Tibial artery (tissue), 4 donors: ENCODE data around the gene SV2A.
"Not testable (repeated sequence)": the region's sequence is repeated elsewhere in the genome, so short reads cannot be mapped to it uniquely, and the experiment has no call there.

Experiments
- DNase-seq, 2 donors: peaks; one replicate each; pipeline ENCODE4 v3.0.0-alpha.2; 2019
- H3K27ac ChIP-seq, 2 donors: fragments of 200-600 bp; sonication (generic) in 1 of 2; 1 replicate in 1 of 2; 2 replicates in 1 of 2; pipeline ENCODE4 v1.5.1; 2018 to 2019; ENCODE audit warnings: mild to moderate bottlenecking in 1 of 2
- H3K27me3 ChIP-seq, 2 donors: fragments of 200-600 bp; sonication (generic) in 1 of 2; one replicate each; pipeline versions ENCODE4 v1.5.1 to v1.6.0; 2016 to 2019
- H3K36me3 ChIP-seq, 3 donors: fragments of 200-600 bp; sonication (generic) in 2 of 3; one replicate each; pipeline ENCODE4 v1.5.1; 2016 to 2019; ENCODE audit warnings: mild to moderate bottlenecking in 2 of 3
- H3K4me1 ChIP-seq, 4 donors: fragments of 200-600 bp; sonication (generic) in 2 of 4; 1 replicate in 3 of 4; 2 replicates in 1 of 4; pipeline ENCODE4 v1.5.1; 2016 to 2019
- H3K4me3 ChIP-seq, 2 donors: fragments of 200-600 bp; sonication (generic) in 1 of 2; 1 replicate in 1 of 2; 2 replicates in 1 of 2; pipeline ENCODE4 v1.5.1; 2018 to 2019; ENCODE audit warnings: mild to moderate bottlenecking in 2 of 2
- H3K9me3 ChIP-seq, 3 donors: fragments of 200-600 bp; sonication (generic) in 1 of 3; one replicate each; pipeline ENCODE4 v1.5.1; 2016 to 2019
- CTCF ChIP-seq, 2 experiments: fragments of 200-600 bp in 1 of 2; fragments of 450-650 bp in 1 of 2; IDR thresholded peaks; one replicate each; pipeline ENCODE4 v1.5.1; 2017 to 2019; ENCODE audit warnings: antibody characterized with exemption in 2 of 2, mild to moderate bottlenecking in 1 of 2, moderate library complexity in 1 of 2
- intact Hi-C: fragments of 100-400 bp; cut with DNase I; formaldehyde crosslinking; loops from one replicate; pipeline ENCODE4 v1.15.0; 2023; ENCODE audit warnings: low total_unique reads

Gene SV2A

DNA sequence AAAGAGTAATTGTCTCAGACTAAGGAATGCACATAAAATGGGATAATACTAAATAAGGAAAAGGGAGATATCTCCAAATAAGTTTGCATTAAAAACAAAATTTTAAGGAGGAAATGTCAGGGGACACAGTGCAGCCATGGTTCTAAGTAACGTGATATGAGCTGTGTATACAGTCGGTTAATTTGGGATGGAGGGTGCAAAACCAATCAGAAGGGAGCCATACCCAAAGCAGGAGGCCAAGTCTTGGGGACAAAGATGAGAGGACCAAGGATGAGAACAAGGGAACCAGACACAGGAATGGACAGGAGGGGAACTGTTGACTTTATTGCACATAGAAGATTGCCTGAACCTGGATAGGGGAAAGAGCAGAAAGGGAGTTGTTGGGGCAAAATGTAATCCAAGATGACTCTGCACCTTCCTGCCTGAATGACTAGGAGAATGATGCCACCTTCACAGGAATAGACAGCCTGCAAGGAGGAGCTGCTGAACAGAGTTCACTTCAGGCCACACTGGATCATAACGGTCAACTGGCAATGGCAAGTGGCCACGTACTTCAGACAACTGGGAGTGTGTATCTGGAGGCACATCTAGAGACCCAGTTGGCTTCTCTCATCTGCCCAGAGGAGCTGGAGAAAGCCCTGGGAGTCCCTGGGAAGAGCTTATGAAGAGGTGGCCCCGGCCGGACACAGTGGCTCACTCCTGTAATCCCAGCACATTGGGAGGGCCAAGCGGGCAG is 40.3 kb downstream of the SV2A start:
- no peaks in the 10 kb centered on the region for H3K27me3 ChIP-seq
- no peak overlapping the region for H3K4me3 ChIP-seq
- no peaks in the 10 kb centered on the region for H3K9me3 ChIP-seq
- no peak for TF ChIP-seq CTCF (IDR thresholded peaks at IDR 0.05)
- no peak for DNase-seq
- H3K27ac ChIP-seq: no peak overlapping the region
- intact Hi-C loops: no loop called here
- H3K36me3 ChIP-seq: no peaks in the 10 kb centered on the region
- H3K4me1 ChIP-seq: no peaks in the 10 kb centered on the region

DNA sequence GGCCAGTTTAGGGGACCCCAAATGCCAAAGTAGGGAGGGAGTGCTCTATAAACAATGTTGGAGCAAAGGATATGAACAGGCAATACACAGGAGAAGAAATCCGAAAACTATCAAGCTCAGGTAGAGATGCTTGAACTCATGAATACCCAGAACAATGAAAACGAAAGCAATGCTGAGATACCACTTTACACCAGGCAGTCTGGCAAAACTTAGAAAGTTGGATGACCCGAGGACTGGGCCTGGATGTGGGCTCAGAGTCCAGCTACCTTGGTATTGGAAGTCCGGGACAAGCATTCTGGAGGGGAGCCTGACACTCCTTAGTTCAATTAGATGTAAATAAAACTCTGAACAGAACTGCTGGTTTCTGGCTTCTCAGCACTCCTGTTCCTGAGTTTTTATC is 44.6 kb downstream of the SV2A start:
- H3K4me3 ChIP-seq, DNase-seq, intact Hi-C loops, H3K27ac ChIP-seq, H3K36me3 ChIP-seq, H3K9me3 ChIP-seq, H3K4me1 ChIP-seq, H3K27me3 ChIP-seq: not testable (repeated sequence)

DNA sequence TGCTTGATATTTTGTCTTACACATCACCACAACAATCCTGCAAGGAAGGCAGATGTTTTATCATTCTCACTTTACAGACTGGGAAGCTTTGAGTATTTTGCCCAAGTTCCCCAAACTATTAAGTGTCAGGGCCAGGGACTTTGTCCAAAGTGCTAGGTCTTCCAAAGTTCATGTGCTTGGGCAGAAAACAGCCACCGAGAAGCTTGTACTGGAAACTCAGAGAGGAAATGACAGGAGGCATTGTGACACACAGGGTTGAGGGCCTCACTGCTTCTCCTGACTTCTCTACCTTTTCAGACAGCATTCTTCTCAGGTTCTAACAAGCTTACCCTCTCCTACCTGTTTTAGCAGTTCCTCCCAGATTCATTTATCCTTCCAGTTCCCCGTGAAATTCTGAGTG is 50.8 kb downstream of the SV2A start:
- H3K9me3 ChIP-seq, H3K36me3 ChIP-seq, H3K4me1 ChIP-seq, DNase-seq, intact Hi-C loops, H3K4me3 ChIP-seq, H3K27me3 ChIP-seq, H3K27ac ChIP-seq: not testable (repeated sequence)

- H3K36me3 ChIP-seq, H3K27me3 ChIP-seq, H3K4me1 ChIP-seq, intact Hi-C loops, H3K27ac ChIP-seq, H3K4me3 ChIP-seq, H3K9me3 ChIP-seq, DNase-seq: not testable (repeated sequence)
Measured at GRCh38 chr1:149861497-149862054, 56.1 kb downstream of the SV2A start.

DNA sequence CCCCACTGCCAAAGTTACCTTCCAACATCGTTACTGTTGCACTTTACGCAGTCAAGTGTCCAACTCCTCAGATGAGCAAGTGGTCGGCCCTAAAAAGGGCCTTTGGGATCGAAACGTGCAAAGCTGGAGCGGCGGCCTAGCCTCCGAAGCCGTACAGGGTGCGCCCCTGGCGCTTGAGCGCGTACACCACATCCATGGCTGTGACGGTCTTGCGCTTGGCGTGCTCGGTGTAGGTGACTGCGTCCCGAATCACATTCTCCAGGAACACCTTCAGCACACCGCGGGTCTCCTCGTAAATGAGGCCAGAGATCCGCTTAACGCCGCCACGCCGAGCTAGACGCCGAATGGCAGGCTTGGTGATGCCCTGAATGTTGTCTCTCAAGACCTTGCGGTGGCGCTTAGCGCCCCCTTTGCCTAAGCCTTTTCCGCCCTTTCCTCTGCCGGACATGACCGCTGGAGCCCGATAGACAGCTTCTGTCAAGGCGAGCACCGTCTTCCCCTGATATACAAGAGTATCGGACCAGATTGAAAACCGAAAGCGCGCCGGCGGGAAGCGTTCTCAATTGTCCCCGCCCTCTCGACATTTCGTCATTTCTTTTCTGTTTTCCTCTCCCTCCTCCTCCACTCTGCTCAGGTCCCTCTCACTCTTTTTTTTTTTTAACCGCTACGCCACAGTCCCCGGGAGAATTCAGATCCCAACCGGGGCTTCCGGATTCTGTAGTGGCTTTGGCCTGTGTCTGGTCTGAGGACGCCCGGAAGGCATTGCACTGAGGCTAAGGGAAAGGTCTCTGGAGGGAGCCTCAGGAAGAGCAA is 56.8 kb downstream of the SV2A start:
- H3K27ac ChIP-seq, H3K27me3 ChIP-seq, H3K9me3 ChIP-seq, H3K4me3 ChIP-seq, H3K4me1 ChIP-seq, H3K36me3 ChIP-seq, DNase-seq, intact Hi-C loops: not testable (repeated sequence)

- H3K27me3 ChIP-seq, H3K4me3 ChIP-seq, H3K9me3 ChIP-seq, intact Hi-C loops, H3K27ac ChIP-seq, H3K36me3 ChIP-seq, H3K4me1 ChIP-seq, DNase-seq: not testable (repeated sequence)
Measured at GRCh38 chr1:149860271-149860670, 57.4 kb downstream of the SV2A start.
